GM23338 (cell line): ENCODE measurements around the gene YPEL2. TPM values are rescaled to one million over a fixed set of nuclear protein-coding genes. Genes with fewer than 3 reads are reported as not detected.

Experiments
- ATAC-seq: fragments of 200-7000 bp; cut with Tn5 transposase; 3 replicates; pipeline ENCODE4 v1.9.1; 2020
- DNase-seq: peaks from one replicate; pipeline ENCODE4 v3.0.0-alpha.2; 2015; ENCODE audit warnings: low spot score
- H2AFZ ChIP-seq: fragments of 200-600 bp; sonication (generic); 2 replicates; pipeline ENCODE4 v1.8.0; 2016; ENCODE audit warnings: antibody characterized with exemption, mild to moderate bottlenecking, moderate library complexity
- H3F3A ChIP-seq: fragments of 200-600 bp; sonication (generic); replicated peaks from 2 replicates; pipeline ENCODE4 v1.8.0; 2017; ENCODE audit warnings: antibody characterized with exemption, mixed run types, low read depth
- H3K27ac ChIP-seq: fragments of 200-600 bp; sonication (generic); 2 replicates; pipeline ENCODE4 v1.6.1; 2016; ENCODE audit warnings: low read depth
- H3K27me3 ChIP-seq: fragments of 200-600 bp; sonication (generic); 2 replicates; pipeline ENCODE4 v1.8.0; 2016; ENCODE audit warnings: mild to moderate bottlenecking, mixed run types, moderate library complexity; ENCODE audit not compliant: insufficient read depth
- H3K36me3 ChIP-seq: fragments of 200-600 bp; sonication (generic); 2 replicates; pipeline ENCODE4 v1.8.0; 2016; ENCODE audit warnings: mild to moderate bottlenecking; ENCODE audit not compliant: insufficient read depth
- H3K4me1 ChIP-seq: fragments of 200-600 bp; sonication (generic); 2 replicates; pipeline ENCODE4 v1.8.0; 2016; ENCODE audit warnings: mild to moderate bottlenecking, moderate library complexity; ENCODE audit not compliant: insufficient read depth
- H3K4me2 ChIP-seq: fragments of 200-600 bp; sonication (generic); 2 replicates; pipeline ENCODE4 v1.7.1; 2017; ENCODE audit warnings: mixed run types
- H3K4me3 ChIP-seq: fragments of 200-600 bp; sonication (generic); 2 replicates; pipeline ENCODE4 v1.6.1; 2016; ENCODE audit warnings: mixed run types
- H3K79me2 ChIP-seq: fragments of 200-600 bp; sonication (generic); replicated peaks from 2 replicates; pipeline ENCODE4 v1.8.0; 2017; ENCODE audit warnings: mild to moderate bottlenecking; ENCODE audit not compliant: insufficient read depth
- H3K9me2 ChIP-seq: fragments of 200-600 bp; sonication (generic); 2 replicates; pipeline ENCODE4 v1.8.0; 2017; ENCODE audit not compliant: insufficient read depth
- H4K20me1 ChIP-seq: fragments of 200-600 bp; sonication (generic); replicated peaks from 2 replicates; pipeline ENCODE4 v1.8.0; 2017; ENCODE audit warnings: mild to moderate bottlenecking; ENCODE audit not compliant: insufficient read depth
- H3K27ac Mint-ChIP-seq: 2 replicates; pipeline ENCODE4 v1.8.0; 2020; ENCODE audit warnings: inconsistent platforms, mild to moderate bottlenecking, moderate library complexity, mixed read lengths
- H3K27me3 Mint-ChIP-seq: 3 replicates; pipeline ENCODE4 v1.8.0; 2022; ENCODE audit warnings: low read depth, mild to moderate bottlenecking, moderate library complexity, mixed read lengths, inconsistent platforms; ENCODE audit not compliant: insufficient read depth, poor library complexity
- H3K36me3 Mint-ChIP-seq: 3 replicates; pipeline ENCODE4 v1.8.0; 2021; ENCODE audit warnings: low read depth, mild to moderate bottlenecking, inconsistent platforms, moderate library complexity, mixed read lengths
- H3K4me1 Mint-ChIP-seq: 3 replicates; pipeline ENCODE4 v1.8.0; 2020; ENCODE audit warnings: mild to moderate bottlenecking, inconsistent platforms, mixed read lengths
- H3K4me3 Mint-ChIP-seq: 3 replicates; pipeline ENCODE4 v1.8.0; 2021; ENCODE audit warnings: moderate library complexity, mild to moderate bottlenecking, inconsistent platforms, mixed read lengths
- H3K9me3 Mint-ChIP-seq: 3 replicates; pipeline ENCODE4 v1.8.0; 2020; ENCODE audit warnings: moderate library complexity, mild to moderate bottlenecking, inconsistent platforms, mixed read lengths
- CREB1 ChIP-seq: fragments of 250-450 bp; sonication (Bioruptor Pico); IDR thresholded peaks from 2 replicates; pipeline ENCODE4 v1.5.0; 2020; ENCODE audit warnings: low read depth, mild to moderate bottlenecking, moderate library complexity
- CTCF ChIP-seq, 2 experiments: fragments of 200-600 bp in 1 of 2; sonication (generic) in 1 of 2; conservative IDR thresholded peaks; 2 replicates each; pipeline versions ENCODE4 v1.5.1 to v1.6.1; 2016 to 2017; ENCODE audit warnings: antibody characterized with exemption in 2 of 2, low read depth in 2 of 2, mild to moderate bottlenecking in 2 of 2, moderate library complexity in 1 of 2
- ETS1 ChIP-seq: IDR thresholded peaks from 2 replicates; pipeline ENCODE4 v1.6.1; 2016; ENCODE audit warnings: antibody characterized with exemption
- EZH2 ChIP-seq: fragments of 200-600 bp; sonication (generic); IDR thresholded peaks from one replicate; pipeline ENCODE4 v1.8.0; 2017; ENCODE audit warnings: antibody characterized with exemption, mild to moderate bottlenecking, low read depth; ENCODE audit not compliant: unreplicated experiment
- EZH2phosphoT487 ChIP-seq: fragments of 200-600 bp; sonication (generic); IDR thresholded peaks from one replicate; pipeline ENCODE4 v1.8.1; 2018; ENCODE audit warnings: antibody characterized with exemption; ENCODE audit not compliant: unreplicated experiment
- JUNB ChIP-seq: IDR thresholded peaks from one replicate; pipeline ENCODE4 v1.6.1; 2016; ENCODE audit warnings: antibody characterized with exemption; ENCODE audit not compliant: unreplicated experiment
- NANOG ChIP-seq: IDR thresholded peaks from 2 replicates; pipeline ENCODE4 v1.6.1; 2016; ENCODE audit warnings: antibody characterized with exemption, borderline replicate concordance
- POLR2AphosphoS5 ChIP-seq: IDR thresholded peaks from 2 replicates; pipeline ENCODE4 v1.6.1; 2016; ENCODE audit warnings: antibody characterized with exemption, low read depth
- REST ChIP-seq: IDR thresholded peaks from one replicate; pipeline ENCODE4 v1.6.1; 2018; ENCODE audit warnings: antibody characterized with exemption; ENCODE audit not compliant: unreplicated experiment
- STAT1 ChIP-seq: IDR thresholded peaks from one replicate; pipeline ENCODE4 v1.6.1; 2016; ENCODE audit warnings: antibody characterized with exemption; ENCODE audit not compliant: unreplicated experiment
- ZNF114 ChIP-seq: fragments of 250-450 bp; sonication (Bioruptor Pico); IDR thresholded peaks from 2 replicates; pipeline ENCODE4 v1.5.0; 2020; ENCODE audit warnings: mild to moderate bottlenecking, moderate library complexity
- ZNF331 ChIP-seq: fragments of 250-450 bp; sonication (Bioruptor Pico); IDR thresholded peaks from 2 replicates; pipeline ENCODE4 v1.5.0; 2020; ENCODE audit warnings: low read depth, mild to moderate bottlenecking, moderate library complexity
- ZNF462 ChIP-seq: fragments of 250-450 bp; sonication (Bioruptor Pico); IDR thresholded peaks from 2 replicates; pipeline ENCODE4 v1.5.0; 2020; ENCODE audit warnings: mild to moderate bottlenecking, moderate library complexity
- polyA plus RNA-seq: library from polyadenylated mRNA; unstranded; fragments of >200 nt; fragmentation: Nextera tagmentation; extraction: Ambion mirVana; gene quantifications from 2 replicates; pipeline ENCODE4 v1.2.1, GENCODE V29; 2016
- total RNA-seq: library from RNA; depleted of rRNA; stranded (reverse); fragments of >200 nt; shearing (Covaris generic); gene quantifications from 2 replicates; pipeline ENCODE4 v1.2.3, GENCODE V29; 2014

YPEL2 gene
- total and polyA plus RNA-seq, 2 experiments from 2014 or later: 4.1 to 5.2 TPM

GRCh38 chr17:59327981-59328290, 3.5 kb upstream of the YPEL2 start:
- Mint-ChIP-seq H3K4me1 (peaks cover 31% of the 10 kb centered on the region), H3K36me3 (no peaks in the 10 kb centered on the region), H3K9me3 (no peaks in the 10 kb centered on the region), H3K4me3 (no peak overlapping the region), H3K27me3 (peaks cover 5% of the 10 kb centered on the region), H3K27ac (no peak overlapping the region)
- H3K27me3 ChIP-seq: peaks cover 7% of the 10 kb centered on the region
- no peaks in the 10 kb centered on the region for H3K36me3 ChIP-seq
- DNase-seq (no peak), ATAC-seq (no peak)
- no peak for TF ChIP-seq NANOG
- no peak for TF ChIP-seq ZNF462 (CRISPR knock-in tag)
- TF ChIP-seq STAT1: no peak
- TF ChIP-seq JUNB: no peak
- no peak for TF ChIP-seq POLR2AphosphoS5
- TF ChIP-seq ZNF114 (CRISPR knock-in tag): no peak
- TF ChIP-seq REST: no peak
- TF ChIP-seq ZNF331 (CRISPR knock-in tag): no peak
- TF ChIP-seq ETS1: no peak
- TF ChIP-seq EZH2: no peak
- no peak for TF ChIP-seq EZH2phosphoT487
- TF ChIP-seq CTCF (conservative IDR thresholded peaks at IDR 0.05; ENCODE audit: low read depth in 2 of 2): no peak
- no peak for TF ChIP-seq CREB1
- no peaks in the 10 kb centered on the region for H3K79me2 ChIP-seq
- H3K27ac ChIP-seq: no peak overlapping the region
- H3K4me2 ChIP-seq: no peak overlapping the region
- peaks cover 21% of the 10 kb centered on the region for H3K4me1 ChIP-seq
- no peak overlapping the region for H2AFZ ChIP-seq
- H4K20me1 ChIP-seq: no peaks in the 10 kb centered on the region; the same call in 1 of the 2 replicates
- no peaks in the 10 kb centered on the region for H3K9me2 ChIP-seq
- H3F3A ChIP-seq: peaks cover 5% of the 10 kb centered on the region; the same call in 1 of the 2 replicates
- H3K4me3 ChIP-seq: no peak overlapping the region
